Suppressor macrophage treated with lipopolysaccharide for 1 hour (primary cell): ENCODE results near the gene ACTBL2.
"Not testable (repeated sequence)": the region's sequence is repeated elsewhere in the genome, so short reads cannot be mapped to it uniquely, and the experiment has no call there.

ENCODE experiments used
- DNase-seq, 3 donors: peaks; one replicate each; pipeline ENCODE4 v3.0.0-alpha.2; 2020 to 2022

Gene ACTBL2

GRCh38 chr5:57494104-57495098 is 11.8 kb upstream of the ACTBL2 start:
- DNase-seq: peak in 2 of 3 donors; percentile 3 to 14

- DNase-seq: no peak
Observed at GRCh38 chr5:57493034-57493433, 10.4 kb upstream of the ACTBL2 start.

- DNase-seq: no peak
Observed at GRCh38 chr5:57492632-57493031, 10.0 kb upstream of the ACTBL2 start.

GRCh38 chr5:57491369-57491965 is 8.9 kb upstream of the ACTBL2 start:
- DNase-seq: no peak

- peak in 1 of 3 donors; percentile 6 for DNase-seq
Observed at GRCh38 chr5:57488215-57488955, 5.8 kb upstream of the ACTBL2 start.

GRCh38 chr5:57486027-57486602 is 3.5 kb upstream of the ACTBL2 start:
- DNase-seq: no peak

- DNase-seq: no peak
Observed at GRCh38 chr5:57478826-57479225, 3.8 kb downstream of the ACTBL2 start.

GRCh38 chr5:57476601-57477056 is 6.0 kb downstream of the ACTBL2 start:
- no peak for DNase-seq

GRCh38 chr5:57470339-57470738 is 12.3 kb downstream of the ACTBL2 start:
- no peak for DNase-seq

GRCh38 chr5:57468481-57469163 is 14.0 kb downstream of the ACTBL2 start:
- DNase-seq: peak; percentile 3 to 48 (median 38)

GRCh38 chr5:57466544-57466943 is 16.1 kb downstream of the ACTBL2 start:
- DNase-seq: no peak

GRCh38 chr5:57460056-57460455 is 22.6 kb downstream of the ACTBL2 start:
- not testable (repeated sequence) for DNase-seq

GRCh38 chr5:57458443-57458842 is 24.2 kb downstream of the ACTBL2 start:
- DNase-seq: no peak

- DNase-seq: no peak
Observed at GRCh38 chr5:57456531-57457135, 26.0 kb downstream of the ACTBL2 start.

- DNase-seq: no peak
Observed at GRCh38 chr5:57455511-57456455, 26.8 kb downstream of the ACTBL2 start.

GRCh38 chr5:57454896-57455295 is 27.7 kb downstream of the ACTBL2 start:
- DNase-seq: no peak

- DNase-seq: no peak
Observed at GRCh38 chr5:57453728-57454127, 28.9 kb downstream of the ACTBL2 start.

GRCh38 chr5:57452885-57453284 is 29.7 kb downstream of the ACTBL2 start:
- DNase-seq: no peak

GRCh38 chr5:57450991-57451876 is 31.4 kb downstream of the ACTBL2 start:
- no peak for DNase-seq

GRCh38 chr5:57448751-57449150 is 33.9 kb downstream of the ACTBL2 start:
- no peak for DNase-seq
